Dedifferentiated amniotic fluid mesenchymal stem cell (primary cell): Measurements from ENCODE around the gene SLC6A7.

Experiments
- DNase-seq: peaks from one replicate; pipeline ENCODE4 v3.0.0-alpha.2; 2016; ENCODE audit errors: extremely low spot score

SLC6A7 gene

DNA sequence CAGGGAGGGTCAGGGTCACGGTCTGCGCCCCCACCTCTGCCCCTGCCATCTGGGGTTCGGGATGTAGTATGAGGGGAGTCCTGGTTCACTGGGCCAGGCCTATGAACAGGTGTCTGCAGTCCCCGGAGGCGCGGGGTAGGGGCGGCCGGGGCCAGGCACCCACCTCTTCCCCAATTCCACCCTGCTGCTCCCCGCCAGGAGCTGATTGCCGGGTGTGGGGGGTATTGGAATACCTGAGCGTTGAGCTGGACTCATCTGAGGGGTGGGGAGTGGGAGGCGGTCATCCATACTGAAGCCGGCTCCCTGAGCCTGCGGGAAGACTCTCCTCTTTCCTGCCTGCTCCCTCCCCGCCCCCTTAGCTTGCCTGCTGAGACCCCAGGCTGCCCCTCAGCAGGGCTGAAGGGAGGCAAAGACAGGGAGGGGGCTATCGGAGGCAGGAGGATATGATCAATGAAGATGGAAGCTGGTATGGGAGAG, 679 bp downstream of the SLC6A7 start:
- no peak for DNase-seq

DNA sequence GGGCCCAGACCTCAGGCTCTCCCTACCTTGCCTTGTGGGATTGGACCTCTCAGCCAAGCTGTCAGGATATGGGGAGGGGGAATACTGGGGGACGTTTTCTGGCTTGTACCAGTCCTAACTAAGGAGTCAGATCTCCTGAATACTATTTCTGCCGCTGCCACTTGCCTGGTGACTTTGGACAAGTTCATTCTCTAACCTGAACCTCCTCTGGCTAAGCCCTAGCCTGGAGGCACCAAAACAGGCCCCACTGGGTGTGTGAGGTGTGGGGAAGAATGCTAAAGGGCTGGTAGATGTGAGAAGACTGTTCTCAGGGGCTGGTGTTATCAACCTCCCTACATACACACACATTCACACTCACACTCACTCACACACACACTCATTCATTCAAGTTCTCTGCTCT, 1.1 kb downstream of the SLC6A7 start:
- DNase-seq = no peak

DNA sequence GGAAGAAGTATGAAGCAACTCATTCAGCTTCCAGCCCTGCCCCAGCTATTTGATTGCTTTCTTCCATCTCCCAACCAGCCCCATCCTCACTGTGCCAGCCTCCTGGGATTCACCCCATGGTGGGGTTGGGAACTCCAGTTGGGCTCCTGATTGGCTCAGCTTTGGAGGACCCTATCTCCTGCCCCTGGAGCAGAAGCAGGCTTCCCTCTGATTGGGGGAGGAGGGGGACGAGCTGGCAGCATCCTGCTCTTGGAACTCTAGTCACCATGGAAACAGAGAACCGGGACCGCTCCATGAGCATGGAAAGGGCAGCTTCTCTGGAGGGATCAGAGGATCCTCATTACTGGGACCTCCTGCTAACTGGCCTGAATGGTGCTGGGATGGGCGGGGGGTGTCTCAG, 2.6 kb downstream of the SLC6A7 start:
- no peak for DNase-seq

DNA sequence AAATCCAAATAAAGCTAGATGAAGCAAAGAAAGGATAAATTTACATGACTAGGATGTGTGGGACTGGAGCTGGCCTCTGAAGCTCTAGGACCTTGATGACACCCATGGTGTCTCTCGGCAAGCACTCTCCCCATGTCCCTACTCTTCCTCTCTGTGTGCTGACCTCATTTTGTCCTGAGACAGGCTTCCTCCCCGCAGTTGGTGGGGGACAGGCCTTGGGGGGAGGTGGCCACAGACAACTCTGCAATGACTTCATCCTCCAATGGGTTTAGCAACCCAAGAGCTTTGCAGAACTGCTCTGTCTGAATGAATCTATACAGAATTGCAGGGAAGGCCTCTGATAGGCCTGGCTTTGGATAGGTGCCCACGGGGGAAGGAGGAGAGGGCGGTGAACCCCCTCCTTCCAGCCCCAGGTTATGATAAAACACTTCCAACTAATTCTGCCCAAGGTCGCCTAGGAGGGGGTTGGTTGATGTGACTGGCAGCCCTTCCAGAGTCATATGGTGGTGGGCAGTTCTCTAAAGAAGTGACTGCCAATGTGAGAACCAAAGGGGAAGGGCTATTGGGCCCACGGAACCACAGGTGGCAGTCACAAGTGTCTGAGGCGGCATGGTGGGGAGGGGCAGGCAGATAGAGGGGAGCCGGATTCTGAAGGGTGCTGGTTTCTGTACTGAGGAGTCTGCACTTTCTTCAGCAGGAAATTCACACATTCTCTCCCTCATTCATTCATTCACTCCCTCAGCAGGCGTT, 6.0 kb downstream of the SLC6A7 start:
- DNase-seq = no peak

DNA sequence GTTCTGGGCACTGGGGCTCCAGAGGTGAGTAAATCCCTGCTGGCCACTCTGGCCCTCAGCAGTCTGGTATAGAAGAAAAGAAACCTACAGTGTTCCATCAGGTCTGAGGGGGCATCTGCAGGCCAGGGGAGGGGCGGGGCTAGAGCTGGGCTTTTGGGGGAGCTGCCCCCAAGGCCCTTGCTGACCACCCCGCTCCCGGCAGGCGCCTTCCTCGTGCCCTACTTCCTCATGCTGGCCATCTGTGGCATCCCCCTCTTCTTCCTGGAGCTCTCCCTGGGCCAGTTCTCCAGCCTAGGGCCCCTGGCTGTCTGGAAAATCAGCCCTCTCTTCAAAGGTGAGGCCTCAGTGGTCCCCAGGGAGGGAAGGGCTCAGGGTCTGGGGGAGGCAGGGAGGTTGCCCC, 6.7 kb downstream of the SLC6A7 start:
- no peak for DNase-seq

DNA sequence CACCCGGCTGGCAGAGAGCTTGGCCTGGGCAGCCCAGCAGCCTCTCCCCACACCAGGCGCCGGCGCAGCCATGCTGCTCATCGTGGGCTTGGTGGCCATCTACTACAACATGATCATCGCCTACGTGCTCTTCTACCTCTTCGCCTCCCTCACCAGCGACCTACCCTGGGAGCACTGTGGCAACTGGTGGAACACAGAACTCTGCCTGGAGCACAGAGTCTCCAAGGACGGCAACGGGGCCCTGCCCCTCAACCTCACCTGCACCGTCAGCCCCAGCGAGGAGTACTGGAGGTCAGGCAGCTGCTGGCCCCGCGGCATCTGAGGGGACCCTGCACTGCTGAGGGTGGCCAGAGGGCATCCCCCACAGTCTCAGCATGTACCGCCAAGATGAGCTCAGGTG, 7.1 kb downstream of the SLC6A7 start:
- no peak for DNase-seq

DNA sequence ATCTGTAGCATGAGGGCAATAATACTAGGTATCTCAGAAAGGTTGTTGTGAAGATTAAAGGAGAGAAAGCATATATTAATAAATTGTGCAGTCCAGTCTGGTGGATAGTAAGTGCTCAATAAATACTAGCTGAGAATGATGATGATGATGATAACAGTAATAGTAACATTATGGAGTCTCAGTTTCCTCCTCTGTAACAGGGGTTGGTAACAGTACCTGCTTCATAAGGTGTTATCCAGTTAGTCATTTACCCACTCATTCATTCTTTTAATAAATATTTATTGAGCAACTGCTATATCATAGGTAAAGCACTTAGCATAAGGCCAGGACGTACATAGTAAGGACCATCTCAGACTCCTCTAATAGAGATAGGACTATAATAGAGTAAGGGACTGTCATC, 7.6 kb downstream of the SLC6A7 start:
- DNase-seq = no peak

DNA sequence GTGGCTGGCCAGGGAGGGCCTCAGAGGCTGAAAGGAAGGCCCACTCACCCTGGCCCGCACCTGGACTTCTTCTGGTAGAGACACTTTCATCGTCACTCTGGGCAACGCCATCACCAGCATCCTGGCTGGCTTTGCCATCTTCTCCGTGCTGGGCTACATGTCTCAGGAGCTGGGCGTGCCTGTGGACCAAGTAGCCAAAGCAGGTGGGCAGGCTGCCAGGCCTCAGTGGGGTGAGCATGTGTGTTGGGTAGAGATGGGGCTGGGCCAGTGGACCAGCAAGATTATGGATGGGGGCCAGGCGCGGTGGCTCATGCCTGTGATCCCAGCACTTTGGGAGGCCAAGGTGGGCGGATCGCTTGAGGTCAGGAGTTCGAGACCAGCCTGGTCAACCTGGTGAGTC, 12.6 kb downstream of the SLC6A7 start:
- no peak for DNase-seq

DNA sequence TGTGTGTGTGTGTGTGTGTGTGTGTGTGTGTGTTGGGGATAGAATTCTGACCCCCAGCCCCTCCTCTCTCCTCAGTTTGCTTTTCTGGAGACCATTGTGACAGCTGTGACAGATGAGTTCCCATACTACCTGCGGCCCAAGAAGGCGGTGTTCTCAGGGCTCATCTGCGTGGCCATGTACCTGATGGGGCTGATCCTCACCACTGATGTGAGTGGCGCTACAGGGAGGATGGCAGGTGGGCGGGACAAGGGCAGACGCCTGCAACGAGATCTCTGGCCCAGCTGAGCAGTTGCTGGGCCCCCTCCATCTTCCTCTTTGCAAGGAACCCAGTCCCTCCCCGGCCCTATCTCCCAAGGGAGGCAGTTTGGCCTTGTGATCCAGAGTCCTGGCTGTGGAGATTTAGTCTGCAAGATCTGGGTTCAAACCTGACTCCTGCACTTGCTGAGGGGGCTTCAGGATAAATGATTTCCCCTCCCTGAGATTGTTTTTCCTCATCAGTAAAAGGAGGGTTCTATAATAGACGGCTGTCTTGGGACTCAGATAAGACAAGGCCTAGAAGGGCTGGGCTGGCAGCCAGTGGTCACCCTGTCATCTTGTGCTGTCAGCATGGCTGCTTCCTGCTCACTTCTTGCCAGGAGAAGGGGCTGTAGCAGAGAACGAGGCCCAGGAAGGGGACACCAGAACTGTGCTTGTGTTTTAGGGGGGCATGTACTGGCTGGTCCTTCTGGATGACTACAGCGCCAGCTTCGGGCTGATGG, 14.1 kb downstream of the SLC6A7 start:
- no peak for DNase-seq

DNA sequence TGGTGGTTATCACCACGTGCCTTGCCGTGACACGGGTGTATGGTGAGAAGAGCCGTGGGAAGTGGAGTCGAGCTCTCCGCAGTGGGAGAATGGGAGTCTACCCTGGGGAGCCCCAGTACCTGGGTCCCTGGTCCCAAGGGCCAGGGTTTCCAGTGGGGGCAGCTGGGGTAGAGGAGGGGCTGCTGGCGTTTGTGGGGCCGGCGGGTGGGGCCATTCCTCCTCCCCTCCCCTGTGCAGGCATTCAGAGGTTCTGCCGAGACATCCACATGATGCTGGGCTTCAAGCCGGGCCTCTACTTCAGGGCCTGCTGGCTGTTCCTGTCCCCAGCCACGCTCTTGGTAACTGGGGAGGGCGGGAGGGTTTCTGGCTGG, 14.7 kb downstream of the SLC6A7 start:
- no peak for DNase-seq

DNA sequence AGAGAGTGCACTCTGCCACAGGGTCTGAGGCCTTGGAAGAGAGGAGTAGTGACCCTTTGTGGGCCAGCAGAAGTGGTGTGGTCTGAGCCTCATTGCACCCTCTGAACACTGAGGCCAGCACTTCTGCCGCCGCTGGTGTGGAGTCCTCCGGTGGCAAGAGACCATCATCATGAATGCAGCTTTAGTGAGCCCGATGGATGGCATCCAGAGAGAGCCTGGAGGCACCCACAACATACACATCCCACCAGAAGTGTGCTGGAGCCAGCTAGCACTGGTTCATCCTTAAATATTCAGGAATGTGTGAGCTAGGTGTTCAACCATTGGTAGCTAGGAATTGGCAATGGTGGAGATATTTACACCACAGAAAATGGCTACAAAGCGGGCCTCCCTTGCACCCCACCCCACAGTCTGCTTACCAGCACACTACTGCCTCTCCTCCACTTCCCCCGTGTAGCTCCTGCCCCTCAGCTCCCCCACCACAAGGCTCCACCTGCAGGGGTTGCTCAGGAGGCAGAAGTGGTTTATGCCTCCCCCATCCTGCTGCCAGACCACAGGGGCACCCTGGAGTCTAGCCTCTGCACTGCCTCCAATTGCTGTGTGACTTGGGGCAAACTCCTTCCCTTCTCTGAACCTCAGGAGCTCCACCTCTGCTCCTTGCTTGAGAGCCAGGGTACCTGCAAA, 16.4 kb downstream of the SLC6A7 start:
- DNase-seq = no peak

DNA sequence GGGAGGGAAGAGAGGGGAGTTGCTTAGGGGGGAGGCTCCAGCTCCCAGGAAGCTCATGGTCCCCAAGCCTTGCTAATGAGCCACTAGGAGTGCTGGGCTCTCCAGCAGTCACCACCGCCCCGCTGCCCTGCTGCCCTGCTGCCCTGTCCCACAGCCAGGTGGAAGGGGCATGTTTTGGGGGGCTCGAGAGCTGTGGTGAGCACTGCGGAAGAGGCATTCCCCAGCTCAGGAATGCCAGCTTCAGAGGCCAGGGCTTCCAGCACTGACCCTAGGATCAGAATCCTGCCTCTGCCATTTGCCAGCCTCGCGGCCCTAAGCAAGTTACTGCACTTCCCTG, 16.9 kb downstream of the SLC6A7 start:
- no peak for DNase-seq

DNA sequence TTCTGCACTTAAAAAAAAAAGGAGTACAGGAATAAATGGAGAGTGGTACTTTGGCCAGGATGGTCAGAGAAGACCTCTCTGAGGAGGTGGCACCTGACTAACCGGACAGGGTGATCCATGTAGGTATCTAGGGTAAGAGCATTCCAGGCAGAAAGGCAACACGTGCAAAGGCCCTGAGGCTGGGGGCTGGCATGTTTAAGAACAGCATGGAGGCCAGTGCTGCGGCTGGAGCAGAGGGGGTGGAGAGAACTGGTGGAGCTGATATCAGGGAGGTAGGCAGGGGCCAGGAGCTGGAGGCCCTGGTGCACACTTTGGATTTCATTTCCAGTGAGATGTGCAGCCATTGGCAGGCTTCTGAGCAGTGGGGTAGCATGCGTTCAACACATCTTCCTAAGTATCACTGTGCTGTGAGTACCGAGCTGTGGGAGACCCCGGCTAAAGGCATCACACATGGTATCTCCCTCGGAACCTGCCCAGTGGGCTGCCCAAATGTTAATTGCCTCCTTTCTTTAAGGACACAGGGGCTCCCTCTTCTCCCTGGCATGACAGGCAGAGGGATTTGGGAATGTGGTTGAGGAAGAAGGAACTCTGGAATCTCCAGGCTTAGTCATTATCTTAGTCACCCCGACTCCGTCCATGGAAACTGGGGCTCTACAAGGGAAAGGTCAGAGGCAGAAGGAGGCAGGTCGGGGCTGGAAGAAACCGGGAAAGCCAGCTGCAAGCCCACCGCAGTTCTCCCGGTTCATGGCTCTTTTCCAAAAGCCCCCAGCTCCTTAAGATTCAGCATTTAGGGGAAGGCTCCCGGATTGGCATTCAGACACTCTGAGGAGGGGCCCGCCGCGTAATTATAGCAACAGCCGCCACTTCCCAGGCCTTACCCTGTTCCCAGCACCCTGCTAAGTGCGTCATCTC, 18.6 kb downstream of the SLC6A7 start:
- DNase-seq = no peak

DNA sequence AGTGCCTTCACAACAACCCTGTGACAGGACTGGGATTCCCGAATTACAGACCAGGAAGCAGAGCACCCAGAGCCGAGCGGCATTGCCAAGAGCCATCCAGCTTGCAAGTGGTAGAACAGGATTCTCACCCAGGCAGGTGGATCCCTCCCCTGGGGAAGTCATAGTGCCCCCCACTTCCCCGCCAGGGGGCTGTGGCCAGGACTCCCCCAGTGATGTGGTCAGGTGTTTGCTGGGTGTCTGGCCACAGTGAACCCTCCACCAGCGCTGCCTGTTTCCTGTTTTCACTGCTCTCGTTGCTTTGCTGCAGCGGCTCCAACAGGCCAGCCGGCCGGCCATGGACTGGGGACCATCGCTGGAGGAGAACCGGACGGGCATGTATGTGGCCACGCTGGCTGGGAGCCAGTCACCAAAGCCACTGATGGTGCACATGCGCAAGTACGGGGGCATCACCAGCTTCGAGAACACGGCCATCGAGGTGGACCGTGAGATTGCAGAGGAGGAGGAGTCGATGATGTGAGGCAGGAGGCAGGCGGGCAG, 19.3 kb downstream of the SLC6A7 start:
- DNase-seq = no peak

DNA sequence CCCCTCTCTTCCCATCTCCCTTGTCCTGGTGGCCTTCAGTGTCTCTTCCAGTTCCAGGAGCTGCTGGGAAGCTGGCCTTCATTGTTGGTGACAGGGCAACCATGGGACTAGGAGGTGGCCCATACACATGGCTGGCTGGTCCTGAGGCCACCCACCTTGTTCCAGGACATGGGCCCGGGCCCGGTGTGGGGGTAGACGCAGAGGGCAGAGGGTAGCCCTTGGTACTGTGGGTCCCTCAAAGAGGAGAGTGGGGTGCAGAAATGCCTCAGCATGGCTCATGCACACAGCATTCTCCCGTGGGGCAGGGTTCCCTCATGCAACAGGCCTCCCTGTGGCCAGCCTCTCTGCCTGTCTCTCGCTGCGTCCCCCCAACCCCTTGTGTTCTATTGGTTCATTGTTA, 20.8 kb downstream of the SLC6A7 start:
- DNase-seq = no peak

DNA sequence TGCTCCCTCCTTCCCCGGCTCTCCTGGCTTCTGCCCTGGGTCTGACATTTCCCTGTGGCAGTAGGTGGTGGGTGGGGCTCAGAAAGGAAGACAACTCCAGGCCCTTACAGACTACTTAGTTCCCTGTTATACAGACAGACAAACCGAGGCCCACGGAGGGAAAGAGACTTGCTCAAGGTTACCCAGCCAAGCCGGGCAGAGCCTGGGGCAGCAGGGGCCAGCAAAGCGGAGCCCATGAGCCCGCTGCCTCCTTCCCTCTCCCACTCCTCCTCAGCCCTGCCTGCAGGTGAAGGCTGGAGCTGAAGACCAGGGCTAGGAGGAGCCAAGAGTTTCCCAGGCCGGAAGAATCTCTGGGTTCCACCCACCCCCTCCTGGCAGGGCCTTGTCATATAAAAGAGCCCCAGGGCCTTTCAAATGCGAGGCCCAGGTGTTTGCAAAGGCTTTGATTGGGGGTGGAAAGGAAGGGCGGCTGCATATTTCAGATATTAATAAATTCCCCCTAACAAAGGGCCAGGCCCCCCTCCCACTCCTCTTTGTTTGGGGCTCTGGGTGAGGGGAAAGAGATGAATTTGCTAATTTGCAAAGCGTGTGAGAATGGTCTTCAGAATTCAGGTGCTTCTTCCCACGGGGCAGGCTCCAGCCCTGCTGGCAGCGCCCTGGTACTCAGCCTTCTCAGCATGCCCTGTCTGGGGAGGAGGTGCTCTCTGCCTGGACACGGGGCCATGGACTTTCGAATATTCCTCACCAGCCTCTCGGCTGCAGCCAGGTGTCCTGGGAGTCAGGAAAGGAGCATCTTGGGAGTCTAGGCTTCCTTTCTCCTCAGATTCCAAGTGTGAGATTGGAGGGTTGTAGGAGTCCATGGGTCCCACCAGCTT, 21.5 kb downstream of the SLC6A7 start:
- DNase-seq = no peak

DNA sequence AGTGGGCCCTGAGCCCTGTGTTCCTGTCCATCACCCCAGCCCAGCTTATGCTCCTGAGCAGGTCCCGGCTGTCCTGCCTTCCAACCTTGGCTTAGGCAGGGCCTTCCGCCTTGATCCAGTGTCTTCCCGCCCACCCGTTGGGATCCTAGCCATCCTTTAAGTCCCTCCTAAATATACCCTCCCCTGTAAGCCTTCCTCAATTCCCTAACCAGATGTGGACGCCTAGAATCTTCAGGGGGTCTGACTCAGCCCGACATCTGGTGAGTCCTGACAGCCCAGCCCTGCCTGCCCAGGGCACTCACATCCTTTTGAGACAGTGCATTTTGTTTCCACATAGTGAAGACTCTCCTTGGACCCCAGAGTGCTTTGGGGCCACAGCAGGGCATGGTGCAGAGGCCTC, 23.7 kb downstream of the SLC6A7 start:
- DNase-seq = no peak

DNA sequence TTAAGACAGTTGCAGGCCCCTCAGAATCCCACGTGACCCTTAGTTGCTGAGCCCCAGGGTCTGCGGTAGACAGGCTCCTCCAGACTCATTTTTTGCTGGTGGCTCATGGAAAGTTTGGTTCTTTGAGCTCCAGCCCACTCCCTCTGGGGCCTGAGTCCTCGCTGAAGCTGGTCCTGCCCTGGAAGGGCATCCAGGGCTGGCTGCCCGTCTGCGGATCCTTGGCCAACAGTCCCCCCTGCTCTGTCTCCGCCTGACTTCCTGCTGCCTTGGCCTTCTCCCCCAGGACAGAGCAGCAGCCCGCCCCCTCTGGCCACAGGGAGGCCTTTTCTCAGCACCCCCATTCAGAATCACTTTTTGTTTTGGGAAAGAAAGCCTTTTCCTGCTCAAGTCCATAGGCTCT, 24.4 kb downstream of the SLC6A7 start:
- no peak for DNase-seq

DNA sequence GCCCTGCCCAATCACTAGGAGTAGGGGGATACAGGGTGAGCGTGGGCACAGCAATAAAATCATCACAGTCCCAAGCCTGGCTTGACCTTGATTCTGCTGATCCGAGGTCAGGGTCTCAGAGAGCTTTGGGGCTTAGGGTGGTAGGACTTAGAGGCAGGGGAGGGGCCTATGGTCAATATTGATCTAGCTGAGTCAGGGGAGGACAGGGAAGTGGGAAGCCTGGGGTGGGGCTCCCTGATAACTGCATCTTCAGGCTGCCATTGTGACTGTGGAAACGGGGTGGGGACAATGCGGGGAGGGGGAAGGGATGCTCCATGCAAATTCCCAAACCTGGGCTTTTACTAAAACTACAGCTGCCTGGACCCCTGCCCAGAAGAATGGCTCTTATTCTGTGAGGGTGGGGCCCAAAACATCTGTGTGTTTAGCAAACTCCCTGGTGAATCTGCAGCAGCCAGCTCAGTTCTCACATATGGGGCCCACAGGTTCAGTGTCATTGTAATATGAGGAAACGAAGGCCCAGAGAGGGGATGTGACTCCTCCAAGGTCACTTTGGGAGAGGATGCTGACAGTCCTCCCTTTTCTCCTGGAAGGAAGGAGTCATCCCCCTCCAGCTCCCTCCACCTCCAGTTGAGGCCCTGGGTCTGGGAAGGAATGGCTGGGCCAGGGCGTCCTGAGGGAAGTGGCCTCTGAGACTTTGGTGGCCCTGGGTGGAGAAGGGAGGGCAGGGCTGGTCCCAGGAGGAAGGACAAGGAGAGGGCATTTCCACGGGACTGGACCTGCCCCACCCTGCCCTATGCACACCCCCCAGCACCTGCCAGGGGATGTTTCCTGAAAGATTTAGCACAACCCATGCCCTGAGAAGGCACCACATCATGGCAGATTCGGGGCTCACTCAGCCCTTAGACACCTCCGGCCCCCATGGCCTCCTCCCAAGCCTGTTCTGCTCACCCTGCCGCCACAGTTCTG, 26.4 kb downstream of the SLC6A7 start:
- DNase-seq = no peak

DNA sequence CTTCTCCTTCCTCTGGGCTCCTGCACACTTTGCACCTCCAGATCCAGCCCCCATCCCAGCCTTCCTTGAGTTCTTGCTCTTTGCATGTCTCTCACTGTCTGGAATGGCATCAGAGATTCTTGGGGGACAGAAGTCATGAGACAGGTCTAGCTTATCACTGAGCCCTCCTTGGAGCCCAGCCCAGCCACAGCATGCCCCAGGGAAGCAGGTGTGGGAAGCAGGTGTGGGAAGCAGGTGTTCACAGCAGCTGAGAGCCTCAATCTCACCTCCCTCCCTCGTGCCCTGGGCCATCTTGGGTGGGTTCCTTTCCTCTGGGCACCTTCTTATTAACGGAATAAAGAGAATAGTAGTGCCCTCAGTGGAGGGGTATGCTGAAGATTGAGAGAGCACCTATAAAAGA, 27.2 kb downstream of the SLC6A7 start:
- DNase-seq = no peak
